Naive B cell (primary cell): Measurements from ENCODE around the gene NOC2L. TPM values are rescaled to one million over a fixed set of nuclear protein-coding genes. Genes with fewer than 3 reads are reported as not detected.
"Not testable (repeated sequence)": the region's sequence is repeated elsewhere in the genome, so short reads cannot be mapped to it uniquely, and the experiment has no call there.

Experiments used
- ATAC-seq, 2 donors: fragments of 150-1000 bp; cut with Tn5 transposase; 2 replicates each; pipeline ENCODE4 v1.10.0; 2021; ENCODE audit warnings: low read depth in 2 of 2, mild to moderate bottlenecking in 2 of 2, moderate library complexity in 2 of 2
- DNase-seq: peaks from one replicate; pipeline ENCODE4 v3.0.0; 2022
- H3K27ac Mint-ChIP-seq, 6 donors: one replicate each; pipeline ENCODE4 v1.8.0; 2020 to 2022; ENCODE audit warnings: mild to moderate bottlenecking in 6 of 6, mixed read lengths in 6 of 6, moderate library complexity in 5 of 6, inconsistent platforms in 2 of 6
- H3K27me3 Mint-ChIP-seq, 3 donors: one replicate each; pipeline ENCODE4 v1.8.0; 2021 to 2022; ENCODE audit warnings: mixed read lengths in 3 of 3, mild to moderate bottlenecking in 1 of 3
- H3K36me3 Mint-ChIP-seq, 2 donors: one replicate each; pipeline ENCODE4 v1.8.0; 2020 to 2022; ENCODE audit warnings: mixed read lengths in 2 of 2, inconsistent platforms in 1 of 2, mild to moderate bottlenecking in 1 of 2
- H3K4me1 Mint-ChIP-seq, 3 donors: one replicate each; pipeline ENCODE4 v1.8.0; 2020 to 2022; ENCODE audit warnings: mixed read lengths in 3 of 3, inconsistent platforms in 1 of 3, mild to moderate bottlenecking in 1 of 3, moderate library complexity in 1 of 3
- H3K4me3 Mint-ChIP-seq, 8 donors: one replicate each; pipeline ENCODE4 v1.8.0; 2020 to 2022; ENCODE audit warnings: mild to moderate bottlenecking in 8 of 8, mixed read lengths in 8 of 8, moderate library complexity in 8 of 8, inconsistent platforms in 2 of 8
- H3K9me3 Mint-ChIP-seq, 7 donors: one replicate each; pipeline ENCODE4 v1.8.0; 2020 to 2022; ENCODE audit warnings: mixed read lengths in 7 of 7, mild to moderate bottlenecking in 5 of 7, inconsistent platforms in 2 of 7, moderate library complexity in 1 of 7
- polyA plus RNA-seq, 6 donors: library from polyadenylated mRNA; unstranded; fragments of 300-500 nt; fragmentation: Illumina TruSeq; gene quantifications; one replicate each; pipeline ENCODE4 v1.2.3, GENCODE V29; 2021; ENCODE audit warnings: low read depth in 6 of 6

NOC2L gene
- polyA plus RNA-seq, 6 donors from 2014 or later: 50.8 to 78.2 (median 60.4) TPM

DNA sequence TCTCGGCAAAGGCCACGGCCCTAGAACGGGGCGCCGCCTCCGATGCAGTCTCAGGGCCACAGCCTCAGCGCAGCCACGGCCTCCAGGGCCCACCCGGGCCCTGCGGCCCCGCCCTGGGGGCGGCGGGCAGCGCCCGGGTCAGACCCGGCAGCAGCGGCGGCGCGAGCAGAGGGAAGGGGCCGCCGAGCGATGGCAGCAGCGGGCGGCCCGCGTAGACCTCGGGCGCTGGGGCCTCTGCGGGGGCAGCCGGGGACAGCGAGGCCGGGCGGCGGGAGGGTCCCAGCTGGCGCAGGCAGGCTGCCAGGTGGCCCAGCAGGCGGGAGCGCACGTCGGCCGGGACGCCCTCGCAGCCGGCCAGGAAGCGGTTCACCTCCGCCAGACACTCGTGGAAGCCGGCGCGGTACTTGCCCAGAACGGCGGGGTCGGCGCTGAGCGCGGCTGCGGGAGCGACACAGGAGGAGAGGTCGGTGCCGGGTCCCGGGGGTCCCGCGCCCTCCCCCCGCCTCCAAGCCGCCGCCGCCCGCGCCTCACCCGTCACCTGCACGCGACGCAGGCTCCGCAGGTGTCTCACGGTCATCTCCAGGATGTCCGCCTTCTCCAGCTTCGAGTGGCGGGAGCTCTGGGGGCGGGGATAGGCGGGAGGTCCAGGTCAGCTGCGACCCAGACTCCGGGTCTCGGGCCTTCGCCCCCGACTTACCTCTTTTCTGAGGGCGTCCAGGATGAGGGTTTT, 40.1 kb upstream of the NOC2L start:
- no peaks in the 10 kb centered on the region for H3K9me3 Mint-ChIP-seq
- H3K4me1 Mint-ChIP-seq: peaks cover 15 to 20% (median 19%) of the 10 kb centered on the region in 3 donors
- H3K27me3 Mint-ChIP-seq: peaks cover 27 to 52% (median 37%) of the 10 kb centered on the region in 3 donors
- peak overlapping the region; percentile 30 to 79 (median 64) for H3K4me3 Mint-ChIP-seq
- no peaks in the 10 kb centered on the region for H3K36me3 Mint-ChIP-seq
- ATAC-seq (peak; percentile 5 to 8), DNase-seq (peak; percentile 39)
- H3K27ac Mint-ChIP-seq: peak overlapping the region in 1 of 6 donors; percentile 71

DNA sequence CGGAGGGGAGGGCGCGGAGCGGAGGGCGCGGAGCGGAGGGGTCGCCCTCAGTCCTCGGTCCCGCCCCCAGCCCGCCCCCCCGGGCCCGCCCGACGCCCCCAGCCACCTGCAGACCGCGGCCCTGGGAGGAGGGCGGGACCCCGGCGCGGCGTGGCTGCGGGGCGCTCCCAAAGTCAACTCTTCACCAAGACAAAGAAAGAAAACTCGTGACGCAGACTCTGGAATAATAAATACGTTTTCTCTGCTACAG, 39.6 kb upstream of the NOC2L start:
- no peaks in the 10 kb centered on the region for H3K36me3 Mint-ChIP-seq
- H3K27ac Mint-ChIP-seq: peak overlapping the region in 2 of 6 donors; percentile 71 to 87
- no peak for ATAC-seq
- H3K4me1 Mint-ChIP-seq: peaks cover 15 to 20% (median 19%) of the 10 kb centered on the region in 3 donors
- H3K4me3 Mint-ChIP-seq: peak overlapping the region in 6 of 8 donors; percentile 43 to 79 (median 51)
- DNase-seq: no peak
- H3K27me3 Mint-ChIP-seq: peaks cover 27 to 50% (median 35%) of the 10 kb centered on the region in 3 donors
- no peaks in the 10 kb centered on the region for H3K9me3 Mint-ChIP-seq

GRCh38 chr1:997993-998744, 39.1 kb upstream of the NOC2L start:
- DNase-seq (no peak), ATAC-seq (no peak)
- peak overlapping the region in 6 of 8 donors; percentile 38 to 79 (median 58) for H3K4me3 Mint-ChIP-seq
- peaks cover 15 to 20% (median 19%) of the 10 kb centered on the region in 3 donors for H3K4me1 Mint-ChIP-seq
- no peaks in the 10 kb centered on the region for H3K9me3 Mint-ChIP-seq
- peak overlapping the region in 2 of 6 donors; percentile 71 to 87 for H3K27ac Mint-ChIP-seq
- peaks cover 24 to 50% (median 35%) of the 10 kb centered on the region in 3 donors for H3K27me3 Mint-ChIP-seq
- H3K36me3 Mint-ChIP-seq: no peaks in the 10 kb centered on the region

DNA sequence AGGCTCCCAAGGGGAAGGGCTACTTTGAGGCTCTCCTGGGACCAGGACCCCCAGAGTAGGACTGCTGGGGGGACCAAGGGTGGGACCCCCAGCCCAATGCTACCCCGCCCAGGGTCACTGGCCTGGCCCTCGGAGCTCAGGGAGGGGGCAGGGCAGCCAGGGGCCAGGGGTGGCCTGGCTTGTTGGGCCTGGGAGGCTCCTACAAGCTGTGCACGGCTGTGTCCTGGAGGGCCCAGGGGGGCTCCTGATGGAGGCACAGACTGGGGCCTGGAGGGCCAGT, 38.6 kb upstream of the NOC2L start:
- H3K4me1 Mint-ChIP-seq: peaks cover 15 to 20% (median 19%) of the 10 kb centered on the region in 3 donors
- H3K27me3 Mint-ChIP-seq: peaks cover 23 to 51% (median 40%) of the 10 kb centered on the region in 3 donors
- peak overlapping the region in 2 of 8 donors; percentile 25 to 48 for H3K4me3 Mint-ChIP-seq
- DNase-seq: no peak
- H3K27ac Mint-ChIP-seq: peak overlapping the region in 2 of 6 donors; percentile 59 to 71
- peaks cover 1 to 3% of the 10 kb centered on the region in 2 donors for H3K36me3 Mint-ChIP-seq
- no peak for ATAC-seq
- peaks cover 0 to 2% (median 0%) of the 10 kb centered on the region in 7 donors for H3K9me3 Mint-ChIP-seq

DNA sequence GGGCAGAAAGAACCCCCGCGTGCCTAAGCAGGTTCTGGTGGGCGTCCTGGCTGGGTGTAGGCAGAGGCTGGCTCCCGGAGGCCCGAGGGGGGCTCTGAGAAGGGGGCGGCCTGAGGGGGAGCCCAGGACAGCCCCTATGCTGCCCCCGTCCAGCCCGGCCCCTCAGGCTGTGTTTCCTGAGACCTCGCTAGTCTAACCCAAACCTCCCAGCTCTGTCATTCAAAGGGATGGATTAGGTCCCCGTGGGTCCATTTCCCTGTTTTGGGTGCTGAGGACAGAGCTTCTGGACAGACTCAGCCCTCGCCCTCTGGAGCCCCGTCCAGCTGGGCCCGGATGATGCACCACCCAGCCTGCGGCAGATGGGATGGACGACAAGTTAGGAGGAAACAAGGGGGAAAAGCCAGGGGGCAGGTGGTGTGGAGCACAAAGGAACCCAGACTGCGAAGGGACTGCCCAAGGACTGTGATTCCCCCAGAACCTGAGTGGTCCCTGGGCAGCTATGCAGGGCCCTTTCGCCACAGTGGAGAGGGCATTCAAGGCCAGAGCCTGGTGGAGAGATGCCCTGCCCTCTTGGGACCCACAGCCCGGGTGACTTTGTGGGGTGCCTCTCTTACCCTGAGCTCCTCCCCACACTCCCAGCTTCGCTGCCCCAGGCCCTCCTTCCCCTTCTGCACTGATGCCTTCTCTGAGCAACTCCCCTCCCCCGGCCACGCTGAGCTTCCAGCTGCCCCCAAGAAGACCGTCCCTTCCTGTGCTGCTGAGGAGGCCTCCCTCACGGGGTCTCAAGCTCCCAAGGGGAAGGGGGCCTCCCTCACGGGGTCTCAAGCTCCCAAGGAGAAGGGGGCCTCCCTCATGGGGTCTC, 38.0 kb upstream of the NOC2L start:
- Mint-ChIP-seq H3K4me3 (peak overlapping the region in 5 of 8 donors; percentile 26 to 77 (median 51)), H3K9me3 (peaks cover 0 to 6% (median 0%) of the 10 kb centered on the region in 7 donors), H3K27ac (peak overlapping the region in 3 of 6 donors; percentile 59 to 88 (median 71)), H3K4me1 (peaks cover 15 to 19% (median 17%) of the 10 kb centered on the region in 3 donors), H3K36me3 (peaks cover 6 to 7% of the 10 kb centered on the region in 2 donors), H3K27me3 (peaks cover 26 to 57% (median 46%) of the 10 kb centered on the region in 3 donors)
- no peak for DNase-seq
- ATAC-seq: no peak

- peaks cover 6 to 13% of the 10 kb centered on the region in 2 donors for H3K36me3 Mint-ChIP-seq
- H3K4me3 Mint-ChIP-seq: peak overlapping the region in 2 of 8 donors; percentile 15 to 57
- peak overlapping the region in 1 of 6 donors; percentile 61 for H3K27ac Mint-ChIP-seq
- peaks cover 29 to 66% (median 54%) of the 10 kb centered on the region in 3 donors for H3K27me3 Mint-ChIP-seq
- no peak for ATAC-seq
- DNase-seq: no peak
- peaks cover 12 to 20% (median 13%) of the 10 kb centered on the region in 3 donors for H3K4me1 Mint-ChIP-seq
- peaks cover 0 to 7% (median 3%) of the 10 kb centered on the region in 7 donors for H3K9me3 Mint-ChIP-seq
Measured at GRCh38 chr1:995665-996633, 36.9 kb upstream of the NOC2L start.

DNA sequence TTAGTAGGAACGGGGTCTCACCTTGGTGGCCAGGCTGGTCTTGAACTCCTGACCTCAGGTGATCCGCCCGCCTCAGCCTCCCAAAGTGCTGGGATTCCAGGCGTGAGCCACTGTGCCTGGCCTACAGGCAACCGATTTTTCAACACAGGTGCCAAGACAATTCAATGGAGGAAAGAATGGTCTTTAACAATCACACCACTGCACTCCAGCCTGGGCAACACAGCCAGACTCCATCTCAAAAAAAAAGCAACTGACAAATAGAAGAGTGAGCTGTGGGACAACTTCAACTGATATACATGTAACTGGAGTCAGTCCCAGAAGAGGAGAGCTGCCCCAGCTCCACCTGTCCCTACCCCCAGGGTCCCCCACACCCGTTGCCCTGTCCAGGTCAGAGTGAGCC, 35.5 kb upstream of the NOC2L start:
- Mint-ChIP-seq H3K27me3 (peaks cover 29 to 73% (median 51%) of the 10 kb centered on the region in 3 donors), H3K4me3 (peak overlapping the region in 1 of 8 donors; percentile 20), H3K36me3 (peaks cover 6 to 13% of the 10 kb centered on the region in 2 donors), H3K4me1 (peaks cover 6 to 16% (median 11%) of the 10 kb centered on the region in 3 donors)
- not testable (repeated sequence) for ATAC-seq, H3K27ac Mint-ChIP-seq, DNase-seq, H3K9me3 Mint-ChIP-seq

- DNase-seq (no peak), ATAC-seq (no peak)
- H3K36me3 Mint-ChIP-seq: peaks cover 6 to 18% of the 10 kb centered on the region in 2 donors
- H3K9me3 Mint-ChIP-seq: peaks cover 0 to 7% (median 4%) of the 10 kb centered on the region in 7 donors
- no peak overlapping the region for H3K4me3 Mint-ChIP-seq
- peaks cover 6 to 16% (median 11%) of the 10 kb centered on the region in 3 donors for H3K4me1 Mint-ChIP-seq
- no peak overlapping the region for H3K27ac Mint-ChIP-seq
- H3K27me3 Mint-ChIP-seq: peaks cover 38 to 84% (median 62%) of the 10 kb centered on the region in 3 donors
Measured at GRCh38 chr1:993379-993995, 34.4 kb upstream of the NOC2L start.

DNA sequence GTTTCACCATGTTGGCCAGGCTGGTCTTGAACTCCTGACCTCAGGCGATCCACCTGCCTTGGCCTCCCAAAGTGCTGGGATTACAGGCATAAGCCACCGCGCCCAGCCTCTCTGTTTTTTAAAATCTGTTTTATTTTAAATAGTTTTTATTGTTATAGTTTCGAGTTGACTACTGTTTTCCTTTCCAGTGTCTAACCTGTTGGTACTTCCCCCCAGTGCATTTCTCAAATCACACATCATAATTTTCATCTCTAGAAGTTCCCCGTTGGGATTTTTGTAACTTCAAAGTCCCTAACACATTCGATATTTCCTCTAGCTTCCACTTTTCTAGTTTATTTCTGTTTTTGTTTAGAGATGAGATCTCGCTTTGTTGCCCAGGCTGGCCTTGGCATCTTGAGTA, 33.3 kb upstream of the NOC2L start:
- Mint-ChIP-seq H3K27me3 (peaks cover 44 to 89% (median 62%) of the 10 kb centered on the region in 3 donors), H3K36me3 (peaks cover 6 to 18% of the 10 kb centered on the region in 2 donors), H3K4me3 (no peak overlapping the region), H3K9me3 (peaks cover 0 to 10% (median 4%) of the 10 kb centered on the region in 7 donors), H3K27ac (no peak overlapping the region), H3K4me1 (peaks cover 2 to 14% (median 10%) of the 10 kb centered on the region in 3 donors)
- no peak for DNase-seq
- ATAC-seq: no peak

- peaks cover 0 to 10% (median 4%) of the 10 kb centered on the region in 7 donors for H3K9me3 Mint-ChIP-seq
- peaks cover 6 to 18% of the 10 kb centered on the region in 2 donors for H3K36me3 Mint-ChIP-seq
- H3K4me3 Mint-ChIP-seq: no peak overlapping the region
- no peak overlapping the region for H3K27ac Mint-ChIP-seq
- no peak for DNase-seq
- H3K27me3 Mint-ChIP-seq: peaks cover 44 to 85% (median 58%) of the 10 kb centered on the region in 3 donors
- peaks cover 0 to 10% (median 6%) of the 10 kb centered on the region in 3 donors for H3K4me1 Mint-ChIP-seq
- ATAC-seq: no peak
Measured at GRCh38 chr1:991895-992294, 32.8 kb upstream of the NOC2L start.

DNA sequence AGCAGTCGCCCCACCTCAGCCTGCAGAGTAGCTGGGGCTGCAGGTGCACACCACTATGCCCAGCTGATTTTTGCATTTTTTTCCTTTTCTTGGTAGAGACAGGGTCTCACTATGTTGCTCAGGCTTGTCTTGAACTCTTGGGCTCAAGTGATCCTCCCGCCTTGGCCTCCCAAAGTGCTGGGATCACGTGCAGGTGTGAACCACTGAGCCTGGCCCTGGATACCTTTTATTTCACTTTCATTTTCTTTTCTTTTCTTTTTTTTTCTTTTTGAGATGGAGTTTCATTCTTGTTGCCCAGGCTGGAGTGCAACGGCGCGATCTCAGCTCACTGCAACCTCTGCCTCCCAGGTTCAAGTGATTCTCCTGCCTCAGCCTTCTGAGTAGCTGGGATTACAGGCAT, 32.2 kb upstream of the NOC2L start:
- Mint-ChIP-seq H3K27me3 (peaks cover 44 to 87% (median 55%) of the 10 kb centered on the region in 3 donors), H3K36me3 (peaks cover 6 to 18% of the 10 kb centered on the region in 2 donors), H3K27ac (peak overlapping the region in 1 of 6 donors; percentile 44)
- H3K4me3 Mint-ChIP-seq, ATAC-seq, DNase-seq, H3K9me3 Mint-ChIP-seq, H3K4me1 Mint-ChIP-seq: not testable (repeated sequence)

DNA sequence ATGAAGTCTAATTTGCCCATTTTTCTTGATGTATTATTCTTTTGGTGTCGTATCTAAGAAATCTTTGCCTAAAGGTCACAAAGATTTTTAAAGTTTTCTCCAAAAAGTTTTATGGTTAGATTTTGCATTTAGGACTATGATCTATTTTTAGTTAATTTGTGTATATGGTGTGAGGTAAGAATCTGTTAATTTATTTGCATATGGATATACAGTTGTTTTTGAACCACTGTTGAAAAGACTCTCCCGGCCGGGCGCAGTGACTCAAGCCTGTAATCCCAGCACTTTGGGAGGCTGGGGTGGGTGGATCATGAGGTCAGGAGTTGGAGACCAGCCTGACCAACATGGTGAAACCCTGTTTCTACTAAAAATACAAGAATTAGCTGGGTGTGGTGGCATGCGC, 29.0 kb upstream of the NOC2L start:
- peaks cover 6 to 18% of the 10 kb centered on the region in 2 donors for H3K36me3 Mint-ChIP-seq
- not testable (repeated sequence) for H3K9me3 Mint-ChIP-seq, H3K4me1 Mint-ChIP-seq, H3K27ac Mint-ChIP-seq, DNase-seq, H3K4me3 Mint-ChIP-seq, ATAC-seq
- H3K27me3 Mint-ChIP-seq: peaks cover 36 to 86% (median 46%) of the 10 kb centered on the region in 3 donors
